Endothelial cell of umbilical vein (primary cell): Measurements from ENCODE around the gene TUB. TPM values are rescaled to one million over a fixed set of nuclear protein-coding genes. Genes with fewer than 3 reads are reported as not detected.

Experiments
- BruUV-seq: library from RNA; stranded (reverse); fragments of 400-500 nt; replicated peaks from 2 replicates; lab custom pipeline; 2021; lab: Mats Ljungman, UMichigan
- CTCF ChIA-PET: fragments of 300-600, 350-600 bp; sonication (Branson Sonifier 250); formaldehyde crosslinking; loops from one replicate; lab custom pipeline; 2021; ENCODE audit warnings: antibody characterized with exemption, inconsistent platforms; lab: Charles Lee
- POLR2A ChIA-PET: fragments of 300-600, 350-600 bp; sonication (Branson Sonifier 250); formaldehyde crosslinking; loops from one replicate; lab custom pipeline; 2021; ENCODE audit warnings: antibody characterized with exemption, inconsistent platforms; lab: Charles Lee
- DNase-seq: peaks from one replicate; pipeline ENCODE4 v3.0.0-alpha.2; 2011; ENCODE audit warnings: low read depth, low spot score
- FAIRE-seq: peaks from 2 replicates; lab custom pipeline; 2011; peaks lifted over from hg19 to GRCh38; lab: Jason Lieb, UNC
- H2AFZ ChIP-seq: 2 replicates; pipeline ENCODE4 v1.6.0; 2012; ENCODE audit warnings: low read depth, low read length, control low read depth, inconsistent platforms
- H3K27ac ChIP-seq: 2 replicates; pipeline ENCODE4 v1.5.1; 2011; ENCODE audit warnings: low read depth, mild to moderate bottlenecking, control low read depth, low read length, moderate library complexity; ENCODE audit not compliant: insufficient read depth
- H3K27me3 ChIP-seq, 2 experiments: 2 replicates each; pipeline versions ENCODE4 v1.6.0 to v1.6.1; 2011; ENCODE audit warnings: low read length in 2 of 2, mixed read lengths in 1 of 2; ENCODE audit not compliant: control insufficient read depth in 2 of 2, insufficient read depth in 2 of 2
- H3K36me3 ChIP-seq, 2 experiments: 2 replicates in 1 of 2; 3 replicates in 1 of 2; pipeline ENCODE4 v1.5.1; 2011; ENCODE audit warnings: low read length in 2 of 2, mild to moderate bottlenecking in 1 of 2, moderate library complexity in 1 of 2; ENCODE audit not compliant: control insufficient read depth in 2 of 2, insufficient read depth in 2 of 2; ENCODE audit errors: extremely low read depth in 1 of 2
- H3K4me1 ChIP-seq: 3 replicates; pipeline ENCODE4 v1.5.1; 2011; ENCODE audit warnings: mild to moderate bottlenecking, low read length; ENCODE audit not compliant: control insufficient read depth, insufficient read depth; ENCODE audit errors: extremely low read depth
- H3K4me2 ChIP-seq: 2 replicates; pipeline ENCODE4 v1.6.1; 2011; ENCODE audit warnings: low read length, control low read depth, mixed read lengths; ENCODE audit not compliant: insufficient read depth
- H3K4me3 ChIP-seq, 3 experiments: fragments of 200-600 bp in 1 of 3; sonication (generic), shearing (Covaris generic) in 1 of 3; replicated peaks in 1 of 3; 2 replicates each; pipeline ENCODE4 v1.5.1; 2011 to 2016; ENCODE audit warnings: control low read depth in 3 of 3, low read length in 3 of 3, mild to moderate bottlenecking in 2 of 3, inconsistent platforms in 1 of 3, low read depth in 1 of 3, moderate library complexity in 1 of 3; ENCODE audit not compliant: insufficient read depth in 1 of 3
- H3K79me2 ChIP-seq: 2 replicates; pipeline ENCODE4 v1.6.0; 2012; ENCODE audit warnings: low read length, inconsistent platforms; ENCODE audit not compliant: control insufficient read depth, insufficient read depth
- H3K9ac ChIP-seq: replicated peaks from 2 replicates; pipeline ENCODE3; 2011; ENCODE audit warnings: low read length, control low read depth; ENCODE audit not compliant: insufficient read depth; ENCODE audit errors: extremely low read depth
- H3K9me1 ChIP-seq: replicated peaks from 3 replicates; pipeline ENCODE4 v1.6.0; 2011; ENCODE audit warnings: mild to moderate bottlenecking, low read length; ENCODE audit not compliant: control insufficient read depth, insufficient read depth; ENCODE audit errors: extremely low read depth
- H3K9me3 ChIP-seq: replicated peaks from 2 replicates; pipeline ENCODE4 v1.5.1; 2012; ENCODE audit warnings: low read length, inconsistent platforms; ENCODE audit not compliant: control insufficient read depth, insufficient read depth
- H4K20me1 ChIP-seq: replicated peaks from 2 replicates; pipeline ENCODE3; 2011; ENCODE audit warnings: mild to moderate bottlenecking, low read length; ENCODE audit not compliant: control insufficient read depth, insufficient read depth; ENCODE audit errors: extremely low read depth
- CTCF ChIP-seq, 2 donors: IDR thresholded peaks; 1 replicate in 1 of 2; 2 replicates in 1 of 2; pipeline ENCODE4 v1.5.1; 2011; ENCODE audit warnings: low read length in 2 of 2, mild to moderate bottlenecking in 2 of 2, moderate library complexity in 2 of 2, control low read depth in 1 of 2, inconsistent platforms in 1 of 2, low read depth in 1 of 2; ENCODE audit not compliant: insufficient read depth in 1 of 2; ENCODE audit errors: extremely low read depth in 1 of 2
- EZH2 ChIP-seq: IDR thresholded peaks from 2 replicates; pipeline ENCODE4 v1.6.1; 2012; ENCODE audit warnings: borderline replicate concordance, low read depth, mild to moderate bottlenecking, moderate library complexity, low read length, inconsistent platforms; ENCODE audit not compliant: severe bottlenecking
- FOS ChIP-seq: IDR thresholded peaks from 2 replicates; pipeline ENCODE4 v1.6.1; 2011; ENCODE audit warnings: mild to moderate bottlenecking, low read length, moderate library complexity, borderline replicate concordance; ENCODE audit not compliant: insufficient read depth
- JUN ChIP-seq: IDR thresholded peaks from 2 replicates; pipeline ENCODE4 v1.6.1; 2011; ENCODE audit warnings: borderline replicate concordance, low read depth; ENCODE audit not compliant: insufficient read length, insufficient read depth
- MAX ChIP-seq: IDR thresholded peaks from 2 replicates; pipeline ENCODE4 v1.6.1; 2011; ENCODE audit not compliant: insufficient read depth, insufficient read length
- dilution Hi-C: fragments of 300-500 bp; cut with MboI; formaldehyde crosslinking; loops from one replicate; pipeline ENCODE4 v1.15.0; 2019; ENCODE audit warnings: low sequenced_read_pairs; ENCODE audit not compliant: extremely low pct_ligation_motif_present
- intact Hi-C: fragments of 100-400 bp; cut with micrococcal nuclease; formaldehyde crosslinking; loops from one replicate; pipeline ENCODE4 v1.10.0; 2022
- polyA plus RNA-seq, 4 experiments: library from polyadenylated mRNA; depleted of rRNA in 3 of 4; stranded (reverse) in 3 of 4; unstranded in 1 of 4; fragments of >200 nt; gene quantifications; 2 replicates each; pipeline versions ENCODE4 v1.2.1 to v1.2.3, GENCODE V29; 2011 to 2012; ENCODE audit warnings: missing spikeins in 1 of 4
- total RNA-seq: library from RNA; stranded (reverse); gene quantifications from 2 replicates; pipeline ENCODE4 v1.2.3, GENCODE V29; 2021

TUB gene
- total and polyA plus RNA-seq, 2 donors (not counting 3 experiments of a cell fraction or from before 2014, with no cell fraction given), result 2.3 to 3.9 TPM

DNA sequence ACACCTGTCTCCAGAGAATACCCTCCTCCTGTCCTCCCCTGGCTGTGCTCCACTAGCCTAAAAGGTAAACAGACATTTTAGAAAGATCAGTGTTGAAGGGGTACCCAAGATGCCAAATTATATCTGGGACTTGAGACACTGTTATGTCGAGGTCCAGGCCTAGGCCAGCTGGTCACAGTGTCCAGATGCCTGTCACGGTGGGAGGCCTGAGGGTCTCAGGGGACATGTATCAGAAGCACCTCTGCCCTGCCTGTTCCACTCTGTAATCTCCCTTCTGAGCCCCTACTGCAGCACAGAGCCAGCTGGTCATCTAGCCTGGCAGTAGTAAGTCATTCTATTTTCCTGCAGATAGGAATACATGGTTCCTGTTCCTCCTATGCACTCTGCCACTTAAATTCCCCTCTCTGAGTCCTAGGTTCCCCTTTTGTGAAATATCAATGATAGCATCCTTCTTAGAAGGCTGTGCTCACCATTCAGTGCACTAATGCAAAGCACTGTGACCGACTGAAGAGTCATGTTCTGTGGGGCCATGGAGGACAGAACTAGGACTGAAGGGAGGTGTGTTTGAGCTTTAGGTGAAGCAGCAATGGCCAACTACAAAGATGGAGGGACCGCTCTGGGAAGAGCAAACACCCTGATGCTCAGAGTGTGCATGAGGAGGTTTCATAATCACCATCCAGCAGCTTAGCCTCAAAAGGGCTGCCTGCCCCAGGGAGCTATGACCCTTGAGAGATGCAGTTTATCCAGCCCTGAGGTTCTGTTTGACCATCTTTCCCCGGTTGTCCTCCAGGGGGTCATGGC lies 44.8 kb upstream of the TUB start:
- dilution Hi-C loops (no loop called here), intact Hi-C loops (no loop called here)
- Histone ChIP-seq H3K79me2 (no peaks in the 10 kb centered on the region), H3K4me2 (no peak overlapping the region), H3K36me3 (no peaks in the 10 kb centered on the region), H4K20me1 (no peaks in the 10 kb centered on the region), H3K9me1 (no peaks in the 10 kb centered on the region), H3K4me1 (no peaks in the 10 kb centered on the region), H3K9me3 (no peaks in the 10 kb centered on the region), H3K27me3 (no peaks in the 10 kb centered on the region), H3K9ac (no peak overlapping the region), H3K27ac (no peak overlapping the region), H3K4me3 (no peak overlapping the region), H2AFZ (no peak overlapping the region)
- no peak for TF ChIP-seq FOS
- TF ChIP-seq JUN, result no peak
- TF ChIP-seq EZH2, result no peak
- no peak for TF ChIP-seq CTCF (IDR thresholded peaks at IDR 0.05; ENCODE audit: extremely low read depth in 1 of 2, insufficient read depth in 1 of 2, low read depth in 1 of 2, low read length in 2 of 2)
- TF ChIP-seq MAX, result no peak
- no TSS peak for BruUV-seq
- DNase-seq (no peak), FAIRE-seq (no peak)
- POLR2A ChIA-PET, result no interaction called here
- CTCF ChIA-PET, result interaction anchor here (0.8 to 12.3 kb wide), 3 partner anchors 15 to 60 kb away, joined by 3 to 528 read pairs (median 70); no protein-coding TSS in a partner anchor
